GM23338 (cell line): Measurements from ENCODE around the gene C2orf68. TPM values are rescaled to one million over a fixed set of nuclear protein-coding genes. Genes with fewer than 3 reads are reported as not detected.

Experiments
- ATAC-seq: fragments of 200-7000 bp; cut with Tn5 transposase; 3 replicates; pipeline ENCODE4 v1.9.1; 2020
- DNase-seq: peaks from one replicate; pipeline ENCODE4 v3.0.0-alpha.2; 2015; ENCODE audit warnings: low spot score
- H2AFZ ChIP-seq: fragments of 200-600 bp; sonication (generic); 2 replicates; pipeline ENCODE4 v1.8.0; 2016; ENCODE audit warnings: antibody characterized with exemption, mild to moderate bottlenecking, moderate library complexity
- H3F3A ChIP-seq: fragments of 200-600 bp; sonication (generic); replicated peaks from 2 replicates; pipeline ENCODE4 v1.8.0; 2017; ENCODE audit warnings: antibody characterized with exemption, mixed run types, low read depth
- H3K27ac ChIP-seq: fragments of 200-600 bp; sonication (generic); 2 replicates; pipeline ENCODE4 v1.6.1; 2016; ENCODE audit warnings: low read depth
- H3K27me3 ChIP-seq: fragments of 200-600 bp; sonication (generic); 2 replicates; pipeline ENCODE4 v1.8.0; 2016; ENCODE audit warnings: mild to moderate bottlenecking, mixed run types, moderate library complexity; ENCODE audit not compliant: insufficient read depth
- H3K36me3 ChIP-seq: fragments of 200-600 bp; sonication (generic); 2 replicates; pipeline ENCODE4 v1.8.0; 2016; ENCODE audit warnings: mild to moderate bottlenecking; ENCODE audit not compliant: insufficient read depth
- H3K4me1 ChIP-seq: fragments of 200-600 bp; sonication (generic); 2 replicates; pipeline ENCODE4 v1.8.0; 2016; ENCODE audit warnings: mild to moderate bottlenecking, moderate library complexity; ENCODE audit not compliant: insufficient read depth
- H3K4me2 ChIP-seq: fragments of 200-600 bp; sonication (generic); 2 replicates; pipeline ENCODE4 v1.7.1; 2017; ENCODE audit warnings: mixed run types
- H3K4me3 ChIP-seq: fragments of 200-600 bp; sonication (generic); 2 replicates; pipeline ENCODE4 v1.6.1; 2016; ENCODE audit warnings: mixed run types
- H3K79me2 ChIP-seq: fragments of 200-600 bp; sonication (generic); replicated peaks from 2 replicates; pipeline ENCODE4 v1.8.0; 2017; ENCODE audit warnings: mild to moderate bottlenecking; ENCODE audit not compliant: insufficient read depth
- H3K9me2 ChIP-seq: fragments of 200-600 bp; sonication (generic); 2 replicates; pipeline ENCODE4 v1.8.0; 2017; ENCODE audit not compliant: insufficient read depth
- H4K20me1 ChIP-seq: fragments of 200-600 bp; sonication (generic); replicated peaks from 2 replicates; pipeline ENCODE4 v1.8.0; 2017; ENCODE audit warnings: mild to moderate bottlenecking; ENCODE audit not compliant: insufficient read depth
- H3K27ac Mint-ChIP-seq: 2 replicates; pipeline ENCODE4 v1.8.0; 2020; ENCODE audit warnings: inconsistent platforms, mild to moderate bottlenecking, moderate library complexity, mixed read lengths
- H3K27me3 Mint-ChIP-seq: 3 replicates; pipeline ENCODE4 v1.8.0; 2022; ENCODE audit warnings: low read depth, mild to moderate bottlenecking, moderate library complexity, mixed read lengths, inconsistent platforms; ENCODE audit not compliant: insufficient read depth, poor library complexity
- H3K36me3 Mint-ChIP-seq: 3 replicates; pipeline ENCODE4 v1.8.0; 2021; ENCODE audit warnings: low read depth, mild to moderate bottlenecking, inconsistent platforms, moderate library complexity, mixed read lengths
- H3K4me1 Mint-ChIP-seq: 3 replicates; pipeline ENCODE4 v1.8.0; 2020; ENCODE audit warnings: mild to moderate bottlenecking, inconsistent platforms, mixed read lengths
- H3K4me3 Mint-ChIP-seq: 3 replicates; pipeline ENCODE4 v1.8.0; 2021; ENCODE audit warnings: moderate library complexity, mild to moderate bottlenecking, inconsistent platforms, mixed read lengths
- H3K9me3 Mint-ChIP-seq: 3 replicates; pipeline ENCODE4 v1.8.0; 2020; ENCODE audit warnings: moderate library complexity, mild to moderate bottlenecking, inconsistent platforms, mixed read lengths
- CREB1 ChIP-seq: fragments of 250-450 bp; sonication (Bioruptor Pico); IDR thresholded peaks from 2 replicates; pipeline ENCODE4 v1.5.0; 2020; ENCODE audit warnings: low read depth, mild to moderate bottlenecking, moderate library complexity
- EZH2 ChIP-seq: fragments of 200-600 bp; sonication (generic); IDR thresholded peaks from one replicate; pipeline ENCODE4 v1.8.0; 2017; ENCODE audit warnings: antibody characterized with exemption, mild to moderate bottlenecking, low read depth; ENCODE audit not compliant: unreplicated experiment
- EZH2phosphoT487 ChIP-seq: fragments of 200-600 bp; sonication (generic); IDR thresholded peaks from one replicate; pipeline ENCODE4 v1.8.1; 2018; ENCODE audit warnings: antibody characterized with exemption; ENCODE audit not compliant: unreplicated experiment
- JUNB ChIP-seq: IDR thresholded peaks from one replicate; pipeline ENCODE4 v1.6.1; 2016; ENCODE audit warnings: antibody characterized with exemption; ENCODE audit not compliant: unreplicated experiment
- NANOG ChIP-seq: IDR thresholded peaks from 2 replicates; pipeline ENCODE4 v1.6.1; 2016; ENCODE audit warnings: antibody characterized with exemption, borderline replicate concordance
- POLR2AphosphoS5 ChIP-seq: IDR thresholded peaks from 2 replicates; pipeline ENCODE4 v1.6.1; 2016; ENCODE audit warnings: antibody characterized with exemption, low read depth
- STAT1 ChIP-seq: IDR thresholded peaks from one replicate; pipeline ENCODE4 v1.6.1; 2016; ENCODE audit warnings: antibody characterized with exemption; ENCODE audit not compliant: unreplicated experiment
- ZNF114 ChIP-seq: fragments of 250-450 bp; sonication (Bioruptor Pico); IDR thresholded peaks from 2 replicates; pipeline ENCODE4 v1.5.0; 2020; ENCODE audit warnings: mild to moderate bottlenecking, moderate library complexity
- ZNF331 ChIP-seq: fragments of 250-450 bp; sonication (Bioruptor Pico); IDR thresholded peaks from 2 replicates; pipeline ENCODE4 v1.5.0; 2020; ENCODE audit warnings: low read depth, mild to moderate bottlenecking, moderate library complexity
- ZNF462 ChIP-seq: fragments of 250-450 bp; sonication (Bioruptor Pico); IDR thresholded peaks from 2 replicates; pipeline ENCODE4 v1.5.0; 2020; ENCODE audit warnings: mild to moderate bottlenecking, moderate library complexity
- polyA plus RNA-seq: library from polyadenylated mRNA; unstranded; fragments of >200 nt; fragmentation: Nextera tagmentation; extraction: Ambion mirVana; gene quantifications from 2 replicates; pipeline ENCODE4 v1.2.1, GENCODE V29; 2016
- total RNA-seq: library from RNA; depleted of rRNA; stranded (reverse); fragments of >200 nt; shearing (Covaris generic); gene quantifications from 2 replicates; pipeline ENCODE4 v1.2.3, GENCODE V29; 2014
- TF ChIP-seq, protein P1 (sequence below), 2 experiments: fragments of 200-600 bp in 1 of 2; sonication (generic) in 1 of 2; conservative IDR thresholded peaks; 2 replicates each; pipeline versions ENCODE4 v1.5.1 to v1.6.1; 2016 to 2017; ENCODE audit warnings: antibody characterized with exemption in 2 of 2, low read depth in 2 of 2, mild to moderate bottlenecking in 2 of 2, moderate library complexity in 1 of 2
- TF ChIP-seq, protein P2 (sequence below): IDR thresholded peaks from 2 replicates; pipeline ENCODE4 v1.6.1; 2016; ENCODE audit warnings: antibody characterized with exemption
- TF ChIP-seq, protein P3 (sequence below): IDR thresholded peaks from one replicate; pipeline ENCODE4 v1.6.1; 2018; ENCODE audit warnings: antibody characterized with exemption; ENCODE audit not compliant: unreplicated experiment

C2orf68 gene
- total and polyA plus RNA-seq, 2 experiments from 2014 or later: 26.8 to 76.4 TPM

- H3K27ac Mint-ChIP-seq: no peak overlapping the region; the same call in 1 of the 2 replicates
- no peak overlapping the region for H2AFZ ChIP-seq
- peaks cover 8% of the 10 kb centered on the region; the same call in 2 of the 3 replicates for H3K4me1 Mint-ChIP-seq
Measured at GRCh38 chr2:85591563-85591962, 20.3 kb downstream of the C2orf68 start.

More at GRCh38 chr2:85591563-85591962, 20.3 kb downstream of the C2orf68 start:
- ATAC-seq (no peak), DNase-seq (no peak)
- Histone ChIP-seq H3K4me2 (no peak overlapping the region), H3K27ac (no peak overlapping the region), H3K79me2 (peaks cover 9% of the 10 kb centered on the region), H3K4me1 (peaks cover 5% of the 10 kb centered on the region), H3F3A (no peaks in the 10 kb centered on the region), H3K27me3 (no peaks in the 10 kb centered on the region), H3K9me2 (no peaks in the 10 kb centered on the region), H4K20me1 (0 out of 2 replicates have a peak, but pooled peaks cover 4% of the 10 kb centered on the region), H3K36me3 (no peaks in the 10 kb centered on the region), H3K4me3 (no peak overlapping the region)
- TF ChIP-seq, protein P1, sequence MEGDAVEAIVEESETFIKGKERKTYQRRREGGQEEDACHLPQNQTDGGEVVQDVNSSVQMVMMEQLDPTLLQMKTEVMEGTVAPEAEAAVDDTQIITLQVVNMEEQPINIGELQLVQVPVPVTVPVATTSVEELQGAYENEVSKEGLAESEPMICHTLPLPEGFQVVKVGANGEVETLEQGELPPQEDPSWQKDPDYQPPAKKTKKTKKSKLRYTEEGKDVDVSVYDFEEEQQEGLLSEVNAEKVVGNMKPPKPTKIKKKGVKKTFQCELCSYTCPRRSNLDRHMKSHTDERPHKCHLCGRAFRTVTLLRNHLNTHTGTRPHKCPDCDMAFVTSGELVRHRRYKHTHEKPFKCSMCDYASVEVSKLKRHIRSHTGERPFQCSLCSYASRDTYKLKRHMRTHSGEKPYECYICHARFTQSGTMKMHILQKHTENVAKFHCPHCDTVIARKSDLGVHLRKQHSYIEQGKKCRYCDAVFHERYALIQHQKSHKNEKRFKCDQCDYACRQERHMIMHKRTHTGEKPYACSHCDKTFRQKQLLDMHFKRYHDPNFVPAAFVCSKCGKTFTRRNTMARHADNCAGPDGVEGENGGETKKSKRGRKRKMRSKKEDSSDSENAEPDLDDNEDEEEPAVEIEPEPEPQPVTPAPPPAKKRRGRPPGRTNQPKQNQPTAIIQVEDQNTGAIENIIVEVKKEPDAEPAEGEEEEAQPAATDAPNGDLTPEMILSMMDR (conservative IDR thresholded peaks at IDR 0.05; ENCODE audit: low read depth in 2 of 2): no peak
- TF ChIP-seq ZNF114 (CRISPR knock-in tag) (no peak), EZH2 (no peak), ZNF462 (CRISPR knock-in tag) (no peak), JUNB (no peak), EZH2phosphoT487 (no peak), POLR2AphosphoS5 (no peak), ZNF331 (no peak), CREB1 (CRISPR knock-in tag) (no peak), STAT1 (no peak), NANOG (no peak)
- TF ChIP-seq, protein P2, sequence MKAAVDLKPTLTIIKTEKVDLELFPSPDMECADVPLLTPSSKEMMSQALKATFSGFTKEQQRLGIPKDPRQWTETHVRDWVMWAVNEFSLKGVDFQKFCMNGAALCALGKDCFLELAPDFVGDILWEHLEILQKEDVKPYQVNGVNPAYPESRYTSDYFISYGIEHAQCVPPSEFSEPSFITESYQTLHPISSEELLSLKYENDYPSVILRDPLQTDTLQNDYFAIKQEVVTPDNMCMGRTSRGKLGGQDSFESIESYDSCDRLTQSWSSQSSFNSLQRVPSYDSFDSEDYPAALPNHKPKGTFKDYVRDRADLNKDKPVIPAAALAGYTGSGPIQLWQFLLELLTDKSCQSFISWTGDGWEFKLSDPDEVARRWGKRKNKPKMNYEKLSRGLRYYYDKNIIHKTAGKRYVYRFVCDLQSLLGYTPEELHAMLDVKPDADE: no peak
- TF ChIP-seq, protein P3, sequence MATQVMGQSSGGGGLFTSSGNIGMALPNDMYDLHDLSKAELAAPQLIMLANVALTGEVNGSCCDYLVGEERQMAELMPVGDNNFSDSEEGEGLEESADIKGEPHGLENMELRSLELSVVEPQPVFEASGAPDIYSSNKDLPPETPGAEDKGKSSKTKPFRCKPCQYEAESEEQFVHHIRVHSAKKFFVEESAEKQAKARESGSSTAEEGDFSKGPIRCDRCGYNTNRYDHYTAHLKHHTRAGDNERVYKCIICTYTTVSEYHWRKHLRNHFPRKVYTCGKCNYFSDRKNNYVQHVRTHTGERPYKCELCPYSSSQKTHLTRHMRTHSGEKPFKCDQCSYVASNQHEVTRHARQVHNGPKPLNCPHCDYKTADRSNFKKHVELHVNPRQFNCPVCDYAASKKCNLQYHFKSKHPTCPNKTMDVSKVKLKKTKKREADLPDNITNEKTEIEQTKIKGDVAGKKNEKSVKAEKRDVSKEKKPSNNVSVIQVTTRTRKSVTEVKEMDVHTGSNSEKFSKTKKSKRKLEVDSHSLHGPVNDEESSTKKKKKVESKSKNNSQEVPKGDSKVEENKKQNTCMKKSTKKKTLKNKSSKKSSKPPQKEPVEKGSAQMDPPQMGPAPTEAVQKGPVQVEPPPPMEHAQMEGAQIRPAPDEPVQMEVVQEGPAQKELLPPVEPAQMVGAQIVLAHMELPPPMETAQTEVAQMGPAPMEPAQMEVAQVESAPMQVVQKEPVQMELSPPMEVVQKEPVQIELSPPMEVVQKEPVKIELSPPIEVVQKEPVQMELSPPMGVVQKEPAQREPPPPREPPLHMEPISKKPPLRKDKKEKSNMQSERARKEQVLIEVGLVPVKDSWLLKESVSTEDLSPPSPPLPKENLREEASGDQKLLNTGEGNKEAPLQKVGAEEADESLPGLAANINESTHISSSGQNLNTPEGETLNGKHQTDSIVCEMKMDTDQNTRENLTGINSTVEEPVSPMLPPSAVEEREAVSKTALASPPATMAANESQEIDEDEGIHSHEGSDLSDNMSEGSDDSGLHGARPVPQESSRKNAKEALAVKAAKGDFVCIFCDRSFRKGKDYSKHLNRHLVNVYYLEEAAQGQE: no peak
- no peak overlapping the region for H3K4me3 Mint-ChIP-seq
- H3K27me3 Mint-ChIP-seq: peaks cover 8% of the 10 kb centered on the region
- H3K36me3 Mint-ChIP-seq: no peaks in the 10 kb centered on the region
- H3K9me3 Mint-ChIP-seq: no peaks in the 10 kb centered on the region
